ENCODE results near the gene CAMTA1. TPM values are rescaled to one million over a fixed set of nuclear protein-coding genes. Genes with fewer than 3 reads are reported as not detected.
A peak's percentile ranks its signal among the peaks of the same experiment; 100 is the strongest.

Gene CAMTA1
- total RNA-seq, 1 experiment from 2014 or later = 102 TPM

GRCh38 chr1:7247791-7248548 is 462.7 kb downstream of the CAMTA1 start:
- DNase-seq (ENCODE audit: low read depth) = no peak
- in situ Hi-C loops (cut with HindIII; ENCODE audit: low pct_unique_long_range_greater_than_20kb, low sequenced_read_pairs) = no loop called here

- DNase-seq (ENCODE audit: low read depth) = no peak
- in situ Hi-C loops (cut with HindIII; ENCODE audit: low pct_unique_long_range_greater_than_20kb, low sequenced_read_pairs) = no loop called here
Measured at GRCh38 chr1:7248549-7249199, 463.4 kb downstream of the CAMTA1 start.

- DNase-seq (ENCODE audit: low read depth) = no peak
- in situ Hi-C loops (cut with HindIII; ENCODE audit: low pct_unique_long_range_greater_than_20kb, low sequenced_read_pairs) = no loop called here
Measured at GRCh38 chr1:7249516-7249915, 464.3 kb downstream of the CAMTA1 start.

GRCh38 chr1:7250176-7250575 is 464.9 kb downstream of the CAMTA1 start:
- no peak for DNase-seq (ENCODE audit: low read depth)
- in situ Hi-C loops (cut with HindIII; ENCODE audit: low pct_unique_long_range_greater_than_20kb, low sequenced_read_pairs) = no loop called here

GRCh38 chr1:7250597-7251453 is 465.6 kb downstream of the CAMTA1 start:
- DNase-seq (ENCODE audit: low read depth) = no peak
- in situ Hi-C loops (cut with HindIII; ENCODE audit: low pct_unique_long_range_greater_than_20kb, low sequenced_read_pairs) = no loop called here

- no peak for DNase-seq (ENCODE audit: low read depth)
- in situ Hi-C loops (cut with HindIII; ENCODE audit: low pct_unique_long_range_greater_than_20kb, low sequenced_read_pairs) = no loop called here
Measured at GRCh38 chr1:7251454-7251800, 466.2 kb downstream of the CAMTA1 start.

GRCh38 chr1:7252411-7253117 is 467.3 kb downstream of the CAMTA1 start:
- no peak for DNase-seq (ENCODE audit: low read depth)

GRCh38 chr1:7253118-7253480 is 467.8 kb downstream of the CAMTA1 start:
- in situ Hi-C loops (cut with HindIII; ENCODE audit: low pct_unique_long_range_greater_than_20kb, low sequenced_read_pairs) = no loop called here
- no peak for DNase-seq (ENCODE audit: low read depth)

More at GRCh38 chr1:7252411-7253117, 467.3 kb downstream of the CAMTA1 start:
- in situ Hi-C loops (cut with HindIII; ENCODE audit: low pct_unique_long_range_greater_than_20kb, low sequenced_read_pairs) = no loop called here

- no peak for DNase-seq (ENCODE audit: low read depth)
- in situ Hi-C loops (cut with HindIII; ENCODE audit: low pct_unique_long_range_greater_than_20kb, low sequenced_read_pairs) = no loop called here
Measured at GRCh38 chr1:7253988-7254587, 468.8 kb downstream of the CAMTA1 start.

- in situ Hi-C loops (cut with HindIII; ENCODE audit: low pct_unique_long_range_greater_than_20kb, low sequenced_read_pairs) = no loop called here
- DNase-seq (ENCODE audit: low read depth) = no peak
Measured at GRCh38 chr1:7255303-7256058, 470.2 kb downstream of the CAMTA1 start.

- no peak for DNase-seq (ENCODE audit: low read depth)
- in situ Hi-C loops (cut with HindIII; ENCODE audit: low pct_unique_long_range_greater_than_20kb, low sequenced_read_pairs) = no loop called here
Measured at GRCh38 chr1:7256526-7256925, 471.3 kb downstream of the CAMTA1 start.

- DNase-seq (ENCODE audit: low read depth) = no peak
- in situ Hi-C loops (cut with HindIII; ENCODE audit: low pct_unique_long_range_greater_than_20kb, low sequenced_read_pairs) = no loop called here
Measured at GRCh38 chr1:7257225-7257624, 472.0 kb downstream of the CAMTA1 start.

- DNase-seq (ENCODE audit: low read depth) = no peak
- in situ Hi-C loops (cut with HindIII; ENCODE audit: low pct_unique_long_range_greater_than_20kb, low sequenced_read_pairs) = no loop called here
Measured at GRCh38 chr1:7258589-7259135, 473.4 kb downstream of the CAMTA1 start.

GRCh38 chr1:7259955-7260354 is 474.7 kb downstream of the CAMTA1 start:
- in situ Hi-C loops (cut with HindIII; ENCODE audit: low pct_unique_long_range_greater_than_20kb, low sequenced_read_pairs) = no loop called here
- no peak for DNase-seq (ENCODE audit: low read depth)

GRCh38 chr1:7261490-7261889 is 476.2 kb downstream of the CAMTA1 start:
- DNase-seq (ENCODE audit: low read depth) = no peak
- in situ Hi-C loops (cut with HindIII; ENCODE audit: low pct_unique_long_range_greater_than_20kb, low sequenced_read_pairs) = no loop called here

- in situ Hi-C loops (cut with HindIII; ENCODE audit: low pct_unique_long_range_greater_than_20kb, low sequenced_read_pairs) = no loop called here
- peak; percentile 47 for DNase-seq (ENCODE audit: low read depth)
Measured at GRCh38 chr1:7262611-7263010, 477.4 kb downstream of the CAMTA1 start.

Measured in Caki2 (cell line).